Sigmoid colon (tissue), 4 donors: ENCODE results near the gene SOHLH2.

Source experiments
- EP300 ChIP-seq, 4 donors: sonication (generic); formaldehyde crosslinking; IDR thresholded peaks; one replicate each; pipeline ENCODE4 v1.6.1; 2017; ENCODE audit warnings: antibody characterized with exemption in 4 of 4
- POLR2A ChIP-seq, 2 donors: fragments of 450-650 bp; IDR thresholded peaks; one replicate each; pipeline ENCODE4 v1.6.1; 2016; ENCODE audit warnings: antibody characterized with exemption in 2 of 2, mild to moderate bottlenecking in 2 of 2, moderate library complexity in 2 of 2
- POLR2AphosphoS5 ChIP-seq, 4 donors: sonication (generic); formaldehyde crosslinking; IDR thresholded peaks; one replicate each; pipeline ENCODE4 v1.6.1; 2017; ENCODE audit warnings: antibody characterized with exemption in 4 of 4
- TF ChIP-seq, protein P1 (sequence below), 4 experiments: fragments of 450-650 bp in 3 of 4; fragments of 200-600 bp in 1 of 4; IDR thresholded peaks; one replicate each; pipeline ENCODE4 v1.5.1; 2016 to 2019; ENCODE audit warnings: antibody characterized with exemption in 4 of 4, mild to moderate bottlenecking in 3 of 4, moderate library complexity in 2 of 4

DNA sequence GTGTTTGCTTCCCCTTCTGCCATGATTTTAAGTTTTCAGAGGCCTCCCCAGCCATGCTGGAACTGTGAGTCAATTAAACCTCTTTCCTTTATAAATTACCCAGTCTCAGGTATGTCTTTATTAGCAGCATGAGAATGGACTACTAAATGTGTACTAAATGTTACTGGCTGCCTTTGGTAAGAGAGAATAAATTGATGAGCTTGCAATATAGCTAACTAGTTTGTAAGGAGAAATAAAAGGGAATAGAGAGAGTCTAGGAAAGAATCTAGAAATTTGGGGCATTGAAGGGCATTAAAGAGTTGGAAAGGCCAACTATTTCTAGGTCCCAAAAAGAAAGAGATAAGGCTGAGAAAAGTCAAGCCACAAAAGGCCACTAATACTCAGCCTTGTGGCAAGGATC is 5.5 kb upstream of the SOHLH2 start:
- no peak for TF ChIP-seq EP300 (IDR thresholded peaks at IDR 0.05)
- no peak for TF ChIP-seq POLR2A (IDR thresholded peaks at IDR 0.05)
- no peak for TF ChIP-seq POLR2AphosphoS5 (IDR thresholded peaks at IDR 0.05)
- TF ChIP-seq, protein P1, sequence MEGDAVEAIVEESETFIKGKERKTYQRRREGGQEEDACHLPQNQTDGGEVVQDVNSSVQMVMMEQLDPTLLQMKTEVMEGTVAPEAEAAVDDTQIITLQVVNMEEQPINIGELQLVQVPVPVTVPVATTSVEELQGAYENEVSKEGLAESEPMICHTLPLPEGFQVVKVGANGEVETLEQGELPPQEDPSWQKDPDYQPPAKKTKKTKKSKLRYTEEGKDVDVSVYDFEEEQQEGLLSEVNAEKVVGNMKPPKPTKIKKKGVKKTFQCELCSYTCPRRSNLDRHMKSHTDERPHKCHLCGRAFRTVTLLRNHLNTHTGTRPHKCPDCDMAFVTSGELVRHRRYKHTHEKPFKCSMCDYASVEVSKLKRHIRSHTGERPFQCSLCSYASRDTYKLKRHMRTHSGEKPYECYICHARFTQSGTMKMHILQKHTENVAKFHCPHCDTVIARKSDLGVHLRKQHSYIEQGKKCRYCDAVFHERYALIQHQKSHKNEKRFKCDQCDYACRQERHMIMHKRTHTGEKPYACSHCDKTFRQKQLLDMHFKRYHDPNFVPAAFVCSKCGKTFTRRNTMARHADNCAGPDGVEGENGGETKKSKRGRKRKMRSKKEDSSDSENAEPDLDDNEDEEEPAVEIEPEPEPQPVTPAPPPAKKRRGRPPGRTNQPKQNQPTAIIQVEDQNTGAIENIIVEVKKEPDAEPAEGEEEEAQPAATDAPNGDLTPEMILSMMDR (IDR thresholded peaks at IDR 0.05), result no peak
